Spinal cord (tissue), 10 donors: ENCODE data around the gene SWAP70. TPM values are rescaled to one million over a fixed set of nuclear protein-coding genes. Genes with fewer than 3 reads are reported as not detected.

Experiments
- DNase-seq, 6 donors: peaks; one replicate each; pipeline versions ENCODE4 v3.0.0 to v3.0.0-alpha.2; 2013 to 2015; ENCODE audit warnings: low spot score in 6 of 6, low read depth in 4 of 6
- H3K27ac ChIP-seq: one replicate; pipeline ENCODE4 v1.5.1; 2013; ENCODE audit warnings: low read depth, low read length, control low read depth
- H3K27me3 ChIP-seq: one replicate; pipeline ENCODE4 v1.6.1; 2013; ENCODE audit warnings: low read length; ENCODE audit not compliant: control insufficient read depth, insufficient read depth
- H3K36me3 ChIP-seq: one replicate; pipeline ENCODE4 v1.6.1; 2013; ENCODE audit warnings: low read length; ENCODE audit not compliant: control insufficient read depth, insufficient read depth
- H3K4me1 ChIP-seq: one replicate; pipeline ENCODE4 v1.6.1; 2013; ENCODE audit warnings: low read length; ENCODE audit not compliant: control insufficient read depth, insufficient read depth
- H3K4me3 ChIP-seq: one replicate; pipeline ENCODE4 v1.5.1; 2013; ENCODE audit warnings: low read depth, low read length, control low read depth
- H3K9me3 ChIP-seq: one replicate; pipeline ENCODE4 v1.6.1; 2013; ENCODE audit warnings: low read length; ENCODE audit not compliant: control insufficient read depth, insufficient read depth
- WGBS: methylation state at CpG from one replicate; pipeline ENCODE4 v1.1.5; 2013; ENCODE audit warnings: missing lambda C conversion rate; ENCODE audit not compliant: insufficient coverage; 5-methylcytosine and 5-hydroxymethylcytosine counted together
- polyA plus RNA-seq, 2 donors: library from polyadenylated mRNA; unstranded; fragments of 120-200 nt; gene quantifications; one replicate each; pipeline ENCODE4 v1.2.1, GENCODE V29; 2013; ENCODE audit not compliant: insufficient read length in 2 of 2
- total RNA-seq, 2 donors: library from RNA; depleted of rRNA in 1 of 2; stranded (reverse); fragments of 120-200 nt in 1 of 2; fragments of >200 nt in 1 of 2; gene quantifications; one replicate each; pipeline versions ENCODE4 v1.2.3 to v1.2.4, GENCODE V29; 2013 to 2014
- donor health status: healthy.

Gene SWAP70
- total and polyA plus RNA-seq, 4 donors, result 15.0 to 28.4 (median 20.4) TPM

GRCh38 chr11:9759519-9760192, 95.8 kb downstream of the SWAP70 start:
- WGBS, result 70% methylated on average over 10 of the region's 10 CpGs
- Histone ChIP-seq H3K4me3 (no peak overlapping the region), H3K36me3 (no peaks in the 10 kb centered on the region), H3K4me1 (peaks cover 24% of the 10 kb centered on the region), H3K27me3 (no peaks in the 10 kb centered on the region), H3K27ac (peak overlapping the region; percentile 31), H3K9me3 (no peaks in the 10 kb centered on the region)
- peak in 2 of 6 donors; percentile 32 to 44 for DNase-seq

- peak in 5 of 6 donors; percentile 44 to 89 (median 52) for DNase-seq
- H3K4me1 ChIP-seq, result peaks cover 24% of the 10 kb centered on the region
- H3K9me3 ChIP-seq, result no peaks in the 10 kb centered on the region
- no peaks in the 10 kb centered on the region for H3K36me3 ChIP-seq
- H3K27me3 ChIP-seq, result no peaks in the 10 kb centered on the region
- peak overlapping the region; percentile 31 for H3K27ac ChIP-seq
- 45% methylated on average over 3 of the region's 3 CpGs for WGBS
- no peak overlapping the region for H3K4me3 ChIP-seq
Observed at GRCh38 chr11:9760193-9760575, 96.3 kb downstream of the SWAP70 start.

- 85% methylated on average over 5 of the region's 6 CpGs for WGBS
Observed at GRCh38 chr11:9761441-9761945, 97.6 kb downstream of the SWAP70 start.

GRCh38 chr11:9762531-9762930, 98.7 kb downstream of the SWAP70 start:
- no peak for DNase-seq
- Histone ChIP-seq H3K4me1 (peaks cover 36% of the 10 kb centered on the region), H3K36me3 (peaks cover 3% of the 10 kb centered on the region), H3K27ac (no peak overlapping the region), H3K27me3 (no peaks in the 10 kb centered on the region), H3K4me3 (no peak overlapping the region), H3K9me3 (no peaks in the 10 kb centered on the region)
- 95% methylated on average over 3 of the region's 4 CpGs for WGBS

More at GRCh38 chr11:9761441-9761945, 97.6 kb downstream of the SWAP70 start:
- Histone ChIP-seq H3K27ac (no peak overlapping the region), H3K27me3 (no peaks in the 10 kb centered on the region), H3K36me3 (peaks cover 3% of the 10 kb centered on the region), H3K4me3 (no peak overlapping the region), H3K4me1 (peaks cover 36% of the 10 kb centered on the region), H3K9me3 (no peaks in the 10 kb centered on the region)
- no peak for DNase-seq

GRCh38 chr11:9763301-9763700, 99.4 kb downstream of the SWAP70 start:
- 100% methylated on average over 1 of the region's 1 CpG for WGBS
- Histone ChIP-seq H3K27me3 (no peaks in the 10 kb centered on the region), H3K4me3 (no peak overlapping the region), H3K27ac (no peak overlapping the region), H3K9me3 (no peaks in the 10 kb centered on the region), H3K36me3 (peaks cover 3% of the 10 kb centered on the region), H3K4me1 (peaks cover 33% of the 10 kb centered on the region)
- DNase-seq, result no peak

GRCh38 chr11:9765320-9766101, 101.6 kb downstream of the SWAP70 start:
- peak in 1 of 6 donors; percentile 63 for DNase-seq
- Histone ChIP-seq H3K27me3 (no peaks in the 10 kb centered on the region), H3K4me3 (no peak overlapping the region), H3K9me3 (no peaks in the 10 kb centered on the region), H3K4me1 (peaks cover 12% of the 10 kb centered on the region), H3K27ac (peak overlapping the region; percentile 82), H3K36me3 (peaks cover 3% of the 10 kb centered on the region)
- 64% methylated on average over 4 of the region's 5 CpGs for WGBS

GRCh38 chr11:9769621-9770020, 105.7 kb downstream of the SWAP70 start:
- Histone ChIP-seq H3K27me3 (no peaks in the 10 kb centered on the region), H3K36me3 (peaks cover 3% of the 10 kb centered on the region), H3K4me3 (no peak overlapping the region), H3K9me3 (no peaks in the 10 kb centered on the region), H3K27ac (no peak overlapping the region), H3K4me1 (peaks cover 11% of the 10 kb centered on the region)
- no peak for DNase-seq
- 97% methylated on average over 4 of the region's 4 CpGs for WGBS

GRCh38 chr11:9771071-9771511, 107.2 kb downstream of the SWAP70 start:
- DNase-seq, result peak in 1 of 6 donors; percentile 62
- Histone ChIP-seq H3K4me1 (peaks cover 2% of the 10 kb centered on the region), H3K4me3 (no peak overlapping the region), H3K9me3 (no peaks in the 10 kb centered on the region), H3K27ac (no peak overlapping the region), H3K27me3 (no peaks in the 10 kb centered on the region), H3K36me3 (no peaks in the 10 kb centered on the region)
- WGBS, result no CpG with 5 or more reads among the region's 1 CpG

GRCh38 chr11:9772218-9772617, 108.3 kb downstream of the SWAP70 start:
- no peaks in the 10 kb centered on the region for H3K36me3 ChIP-seq
- no peak overlapping the region for H3K27ac ChIP-seq
- H3K4me3 ChIP-seq, result no peak overlapping the region
- H3K9me3 ChIP-seq, result no peaks in the 10 kb centered on the region
- H3K27me3 ChIP-seq, result no peaks in the 10 kb centered on the region
- WGBS, result 90% methylated on average over 2 of the region's 4 CpGs
- DNase-seq, result no peak
- H3K4me1 ChIP-seq, result no peaks in the 10 kb centered on the region
